Prostate gland (tissue), 2 donors: ENCODE data around the gene ACADS. TPM values are rescaled to one million over a fixed set of nuclear protein-coding genes. Genes with fewer than 3 reads are reported as not detected.

ENCODE experiments used
- DNase-seq: peaks from one replicate; pipeline ENCODE4 v3.0.0-alpha.2; 2019; ENCODE audit warnings: low spot score
- H3K27ac ChIP-seq, 2 donors: fragments of 200-600 bp; sonication (generic); 2 replicates each; pipeline ENCODE4 v1.5.1; 2017 to 2019
- H3K27me3 ChIP-seq: fragments of 200-600 bp; sonication (generic); replicated peaks from 2 replicates; pipeline ENCODE4 v1.5.1; 2019; ENCODE audit not compliant: insufficient read depth
- H3K36me3 ChIP-seq, 2 donors: fragments of 200-600 bp; sonication (generic); 1 replicate in 1 of 2; 2 replicates in 1 of 2; pipeline versions ENCODE4 v1.5.1 to v1.8.1; 2017 to 2019
- H3K4me1 ChIP-seq: fragments of 200-600 bp; sonication (generic); replicated peaks from 2 replicates; pipeline ENCODE4 v1.5.1; 2019
- H3K4me3 ChIP-seq, 2 donors: fragments of 200-600 bp; sonication (generic); 2 replicates each; pipeline ENCODE4 v1.5.1; 2017 to 2019
- H3K9me3 ChIP-seq: fragments of 200-600 bp; sonication (generic); 2 replicates; pipeline ENCODE4 v1.5.1; 2017
- CTCF ChIP-seq, 4 experiments: fragments of 200-600 bp in 2 of 4; fragments of 450-650 bp in 2 of 4; sonication (generic) in 2 of 4; IDR thresholded peaks; 1 replicate in 3 of 4; 2 replicates in 1 of 4; pipeline ENCODE4 v1.5.1; 2016 to 2019; ENCODE audit warnings: antibody characterized with exemption in 4 of 4, mild to moderate bottlenecking in 2 of 4, moderate library complexity in 2 of 4
- POLR2A ChIP-seq: fragments of 450-650 bp; IDR thresholded peaks from one replicate; pipeline ENCODE4 v1.6.1; 2016; ENCODE audit warnings: antibody characterized with exemption, mild to moderate bottlenecking
- POLR2AphosphoS5 ChIP-seq: sonication (generic); formaldehyde crosslinking; IDR thresholded peaks from one replicate; pipeline ENCODE4 v1.6.1; 2017; ENCODE audit warnings: antibody characterized with exemption
- WGBS: methylation state at CpG from one replicate; pipeline ENCODE4 v1.1.5; 2018; 5-methylcytosine and 5-hydroxymethylcytosine counted together
- intact Hi-C: fragments of 100-400 bp; cut with DNase I; formaldehyde crosslinking; loops from one replicate; pipeline ENCODE4 v1.14.2; 2022
- total RNA-seq, 2 donors: library from RNA; depleted of rRNA; stranded (reverse); fragments of >200 nt; gene quantifications; one replicate each; pipeline ENCODE4 v1.1.0, GENCODE V29; 2016

Gene ACADS
- total RNA-seq, 2 donors from 2014 or later, result 29.4 to 36.0 TPM

GRCh38 chr12:120766566-120766965, 40.9 kb downstream of the ACADS start:
- Histone ChIP-seq H3K9me3 (no peaks in the 10 kb centered on the region), H3K4me3 (no peak overlapping the region), H3K27me3 (no peaks in the 10 kb centered on the region), H3K36me3 (peaks cover 3 to 26% of the 10 kb centered on the region in 2 donors), H3K27ac (no peak overlapping the region), H3K4me1 (peaks cover 4% of the 10 kb centered on the region)
- WGBS, result 76% methylated on average over 5 of the region's 5 CpGs
- no peak for TF ChIP-seq POLR2AphosphoS5
- TF ChIP-seq CTCF (IDR thresholded peaks at IDR 0.05), result no peak
- TF ChIP-seq POLR2A, result no peak
- intact Hi-C loops, result no loop called here
- no peak for DNase-seq

GRCh38 chr12:120767071-120768024, 41.7 kb downstream of the ACADS start:
- Histone ChIP-seq H3K4me3 (no peak overlapping the region), H3K27me3 (no peaks in the 10 kb centered on the region), H3K36me3 (peaks cover 3 to 26% of the 10 kb centered on the region in 2 donors), H3K9me3 (no peaks in the 10 kb centered on the region), H3K4me1 (no peaks in the 10 kb centered on the region), H3K27ac (no peak overlapping the region)
- intact Hi-C loops, result no loop called here
- DNase-seq, result no peak
- TF ChIP-seq POLR2A, result no peak
- 65% methylated on average over 11 of the region's 11 CpGs for WGBS

- no peaks in the 10 kb centered on the region for H3K27me3 ChIP-seq
- WGBS, result 84% methylated on average over 11 of the region's 11 CpGs
- intact Hi-C loops, result no loop called here
- no peaks in the 10 kb centered on the region for H3K4me1 ChIP-seq
- TF ChIP-seq POLR2AphosphoS5 (no peak), POLR2A (no peak), CTCF (IDR thresholded peaks at IDR 0.05) (no peak)
- peaks cover 2 to 20% of the 10 kb centered on the region in 2 donors for H3K36me3 ChIP-seq
- H3K4me3 ChIP-seq, result no peak overlapping the region
- H3K27ac ChIP-seq, result no peak overlapping the region
- H3K9me3 ChIP-seq, result no peaks in the 10 kb centered on the region
- no peak for DNase-seq
Measured at GRCh38 chr12:120771097-120771496, 45.5 kb downstream of the ACADS start.

GRCh38 chr12:120774169-120774916, 48.7 kb downstream of the ACADS start:
- Histone ChIP-seq H3K9me3 (no peaks in the 10 kb centered on the region), H3K27ac (no peak overlapping the region), H3K27me3 (no peaks in the 10 kb centered on the region), H3K36me3 (no peaks in the 10 kb centered on the region), H3K4me1 (no peaks in the 10 kb centered on the region), H3K4me3 (no peak overlapping the region)
- intact Hi-C loops, result no loop called here
- WGBS, result 88% methylated on average over 7 of the region's 7 CpGs
- TF ChIP-seq POLR2AphosphoS5 (no peak), POLR2A (no peak), CTCF (IDR thresholded peaks at IDR 0.05) (no peak)
- DNase-seq, result no peak

GRCh38 chr12:120775862-120776552, 50.4 kb downstream of the ACADS start:
- Histone ChIP-seq H3K27ac (no peak overlapping the region), H3K27me3 (no peaks in the 10 kb centered on the region), H3K4me1 (no peaks in the 10 kb centered on the region), H3K9me3 (no peaks in the 10 kb centered on the region), H3K4me3 (no peak overlapping the region), H3K36me3 (no peaks in the 10 kb centered on the region)
- TF ChIP-seq CTCF (IDR thresholded peaks at IDR 0.05) (peak in 1 of 4 experiments; percentile 13), POLR2AphosphoS5 (no peak), POLR2A (no peak)
- WGBS, result 77% methylated on average over 7 of the region's 7 CpGs
- no peak for DNase-seq
- intact Hi-C loops, result no loop called here
